Mammary epithelial cell (primary cell): Measurements from ENCODE around the gene MAP3K4.

Experiments used
- CTCF ChIP-seq, 2 donors: IDR thresholded peaks in 1 of 2; conservative IDR thresholded peaks in 1 of 2; 2 replicates each; pipeline ENCODE4 v1.5.1; 2011 to 2012; ENCODE audit warnings: inconsistent platforms in 2 of 2, low read length in 2 of 2, mild to moderate bottlenecking in 2 of 2, control low read depth in 1 of 2, low read depth in 1 of 2; ENCODE audit not compliant: insufficient read depth in 1 of 2; ENCODE audit errors: extremely low read depth in 1 of 2
- EZH2 ChIP-seq: IDR thresholded peaks from 2 replicates; pipeline ENCODE4 v1.6.1; 2012; ENCODE audit warnings: low read length, inconsistent platforms, borderline replicate concordance

GRCh38 chr6:161035182-161035980, 43.8 kb downstream of the MAP3K4 start:
- TF ChIP-seq EZH2 = no peak
- no peak for TF ChIP-seq CTCF (conservative IDR thresholded peaks at IDR 0.05 in 1 of 2, IDR thresholded peaks at IDR 0.05 in 1 of 2; ENCODE audit: extremely low read depth in 1 of 2, insufficient read depth in 1 of 2, low read depth in 1 of 2, low read length in 2 of 2)
